ENCODE data around the gene LMAN2.

Gene LMAN2

DNA sequence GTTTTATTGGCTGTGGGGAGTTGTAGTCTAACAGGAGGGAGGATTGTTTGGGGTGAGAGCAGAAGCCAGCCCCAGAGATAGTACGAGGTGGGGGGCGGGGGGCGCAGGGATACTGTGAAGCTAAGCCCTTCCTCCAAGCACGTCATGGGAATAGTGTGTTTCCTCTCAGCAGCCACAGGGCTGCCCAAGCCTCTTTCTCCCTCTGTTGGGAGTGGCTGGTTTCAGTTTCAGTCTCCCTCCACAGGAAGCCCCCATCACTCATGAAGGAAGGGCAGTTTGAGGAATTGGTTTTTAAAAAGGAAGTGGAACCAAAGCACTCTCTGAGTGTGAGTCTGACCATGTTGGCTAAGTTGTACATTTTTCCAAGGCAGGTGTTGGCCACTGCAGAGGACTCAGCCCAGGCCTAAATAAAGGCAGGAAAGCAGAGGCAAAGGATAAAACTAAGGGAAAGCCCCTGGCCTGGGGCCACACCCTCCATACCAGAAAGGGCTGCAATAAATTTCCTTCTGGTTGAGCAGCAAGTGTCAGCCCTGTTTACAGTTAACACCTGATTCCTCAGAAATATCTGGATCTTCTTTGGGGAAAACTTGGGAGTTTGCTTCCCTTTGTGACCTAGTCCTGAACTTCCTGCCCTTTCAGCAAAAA is 51.1 kb downstream of the LMAN2 start:
- peak overlapping the region; percentile 87 to 92 for H3K27ac ChIP-seq (ENCODE audit: low read depth in 2 of 2, low read length in 2 of 2)
- H3K27me3 ChIP-seq (ENCODE audit: control insufficient read depth in 2 of 2, insufficient read depth in 2 of 2, low read length in 2 of 2): no peaks in the 10 kb centered on the region
- H3K4me1 ChIP-seq (ENCODE audit: control insufficient read depth in 2 of 2, insufficient read depth in 2 of 2, low read length in 2 of 2): peaks cover 58 to 65% of the 10 kb centered on the region in 2 donors
- H3K9ac ChIP-seq (ENCODE audit: low read depth in 1 of 2, low read length in 2 of 2): peak overlapping the region in 1 of 2 donors; percentile 97
- peak overlapping the region; percentile 3 to 49 for H3K4me3 ChIP-seq (ENCODE audit: low read length in 2 of 2)
- H3K9me3 ChIP-seq (ENCODE audit: control insufficient read depth in 2 of 2, low read length in 2 of 2): no peaks in the 10 kb centered on the region
- H3K36me3 ChIP-seq (ENCODE audit: control insufficient read depth in 2 of 2, insufficient read depth in 2 of 2, low read length in 2 of 2): peaks cover 12 to 16% of the 10 kb centered on the region in 2 donors

- Histone ChIP-seq H3K27ac (ENCODE audit: low read depth in 2 of 2, low read length in 2 of 2) (peak overlapping the region; percentile 49 to 92), H3K9me3 (ENCODE audit: control insufficient read depth in 2 of 2, low read length in 2 of 2) (no peaks in the 10 kb centered on the region), H3K36me3 (ENCODE audit: control insufficient read depth in 2 of 2, insufficient read depth in 2 of 2, low read length in 2 of 2) (peaks cover 17 to 22% of the 10 kb centered on the region in 2 donors), H3K9ac (ENCODE audit: low read depth in 1 of 2, low read length in 2 of 2) (peak overlapping the region in 1 of 2 donors; percentile 1), H3K4me3 (ENCODE audit: low read length in 2 of 2) (no peak overlapping the region), H3K4me1 (ENCODE audit: control insufficient read depth in 2 of 2, insufficient read depth in 2 of 2, low read length in 2 of 2) (peaks cover 53 to 58% of the 10 kb centered on the region in 2 donors), H3K27me3 (ENCODE audit: control insufficient read depth in 2 of 2, insufficient read depth in 2 of 2, low read length in 2 of 2) (no peaks in the 10 kb centered on the region)
Observed at GRCh38 chr5:177299697-177300096, 51.8 kb downstream of the LMAN2 start.

DNA sequence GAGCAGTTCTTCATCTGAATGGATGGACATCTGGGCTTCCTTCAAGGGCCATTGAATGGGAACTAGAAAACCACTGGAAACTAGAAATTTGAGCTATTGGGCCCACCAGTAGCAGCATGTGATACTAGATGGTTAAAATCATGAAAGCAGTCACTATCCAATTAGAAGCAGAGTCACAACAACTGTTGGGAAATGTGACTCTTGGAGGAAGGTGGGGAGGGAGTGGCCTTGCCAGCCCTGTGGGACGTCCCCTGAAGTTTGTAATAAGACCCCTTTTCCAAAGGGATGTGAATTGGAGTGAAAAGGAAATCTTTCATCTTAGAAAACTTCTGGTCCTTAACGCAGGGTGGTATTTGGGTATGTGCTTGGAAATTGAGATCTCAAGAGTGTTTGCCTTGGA is 53.5 kb downstream of the LMAN2 start:
- peaks cover 49 to 51% of the 10 kb centered on the region in 2 donors for H3K4me1 ChIP-seq (ENCODE audit: control insufficient read depth in 2 of 2, insufficient read depth in 2 of 2, low read length in 2 of 2)
- peaks cover 32 to 37% of the 10 kb centered on the region in 2 donors for H3K36me3 ChIP-seq (ENCODE audit: control insufficient read depth in 2 of 2, insufficient read depth in 2 of 2, low read length in 2 of 2)
- H3K4me3 ChIP-seq (ENCODE audit: low read length in 2 of 2): no peak overlapping the region
- no peaks in the 10 kb centered on the region for H3K9me3 ChIP-seq (ENCODE audit: control insufficient read depth in 2 of 2, low read length in 2 of 2)
- no peaks in the 10 kb centered on the region for H3K27me3 ChIP-seq (ENCODE audit: control insufficient read depth in 2 of 2, insufficient read depth in 2 of 2, low read length in 2 of 2)
- H3K9ac ChIP-seq (ENCODE audit: low read depth in 1 of 2, low read length in 2 of 2): no peak overlapping the region
- H3K27ac ChIP-seq (ENCODE audit: low read depth in 2 of 2, low read length in 2 of 2): no peak overlapping the region

GRCh38 chr5:177296581-177296980 is 54.9 kb downstream of the LMAN2 start:
- no peak overlapping the region for H3K9ac ChIP-seq (ENCODE audit: low read depth in 1 of 2, low read length in 2 of 2)
- H3K4me3 ChIP-seq (ENCODE audit: low read length in 2 of 2): no peak overlapping the region
- no peaks in the 10 kb centered on the region for H3K27me3 ChIP-seq (ENCODE audit: control insufficient read depth in 2 of 2, insufficient read depth in 2 of 2, low read length in 2 of 2)
- H3K27ac ChIP-seq (ENCODE audit: low read depth in 2 of 2, low read length in 2 of 2): peak overlapping the region in 1 of 2 donors; percentile 5
- H3K36me3 ChIP-seq (ENCODE audit: control insufficient read depth in 2 of 2, insufficient read depth in 2 of 2, low read length in 2 of 2): peaks cover 45 to 51% of the 10 kb centered on the region in 2 donors
- peaks cover 36 to 40% of the 10 kb centered on the region in 2 donors for H3K4me1 ChIP-seq (ENCODE audit: control insufficient read depth in 2 of 2, insufficient read depth in 2 of 2, low read length in 2 of 2)
- no peaks in the 10 kb centered on the region for H3K9me3 ChIP-seq (ENCODE audit: control insufficient read depth in 2 of 2, low read length in 2 of 2)

- H3K4me1 ChIP-seq (ENCODE audit: control insufficient read depth in 2 of 2, insufficient read depth in 2 of 2, low read length in 2 of 2): peaks cover 29 to 34% of the 10 kb centered on the region in 2 donors
- peaks cover 47 to 55% of the 10 kb centered on the region in 2 donors for H3K36me3 ChIP-seq (ENCODE audit: control insufficient read depth in 2 of 2, insufficient read depth in 2 of 2, low read length in 2 of 2)
- peak overlapping the region in 1 of 2 donors; percentile 4 for H3K9ac ChIP-seq (ENCODE audit: low read depth in 1 of 2, low read length in 2 of 2)
Observed at GRCh38 chr5:177295924-177296323, 55.5 kb downstream of the LMAN2 start.

GRCh38 chr5:177294632-177295031 is 56.8 kb downstream of the LMAN2 start:
- no peaks in the 10 kb centered on the region for H3K9me3 ChIP-seq (ENCODE audit: control insufficient read depth in 2 of 2, low read length in 2 of 2)
- H3K27me3 ChIP-seq (ENCODE audit: control insufficient read depth in 2 of 2, insufficient read depth in 2 of 2, low read length in 2 of 2): no peaks in the 10 kb centered on the region
- H3K9ac ChIP-seq (ENCODE audit: low read depth in 1 of 2, low read length in 2 of 2): no peak overlapping the region
- peaks cover 48 to 61% of the 10 kb centered on the region in 2 donors for H3K36me3 ChIP-seq (ENCODE audit: control insufficient read depth in 2 of 2, insufficient read depth in 2 of 2, low read length in 2 of 2)
- H3K4me1 ChIP-seq (ENCODE audit: control insufficient read depth in 2 of 2, insufficient read depth in 2 of 2, low read length in 2 of 2): peaks cover 18 to 22% of the 10 kb centered on the region in 2 donors
- H3K27ac ChIP-seq (ENCODE audit: low read depth in 2 of 2, low read length in 2 of 2): no peak overlapping the region
- no peak overlapping the region for H3K4me3 ChIP-seq (ENCODE audit: low read length in 2 of 2)

More at GRCh38 chr5:177295924-177296323, 55.5 kb downstream of the LMAN2 start:
- Histone ChIP-seq H3K27me3 (ENCODE audit: control insufficient read depth in 2 of 2, insufficient read depth in 2 of 2, low read length in 2 of 2) (no peaks in the 10 kb centered on the region), H3K27ac (ENCODE audit: low read depth in 2 of 2, low read length in 2 of 2) (no peak overlapping the region), H3K4me3 (ENCODE audit: low read length in 2 of 2) (no peak overlapping the region), H3K9me3 (ENCODE audit: control insufficient read depth in 2 of 2, low read length in 2 of 2) (no peaks in the 10 kb centered on the region)

DNA sequence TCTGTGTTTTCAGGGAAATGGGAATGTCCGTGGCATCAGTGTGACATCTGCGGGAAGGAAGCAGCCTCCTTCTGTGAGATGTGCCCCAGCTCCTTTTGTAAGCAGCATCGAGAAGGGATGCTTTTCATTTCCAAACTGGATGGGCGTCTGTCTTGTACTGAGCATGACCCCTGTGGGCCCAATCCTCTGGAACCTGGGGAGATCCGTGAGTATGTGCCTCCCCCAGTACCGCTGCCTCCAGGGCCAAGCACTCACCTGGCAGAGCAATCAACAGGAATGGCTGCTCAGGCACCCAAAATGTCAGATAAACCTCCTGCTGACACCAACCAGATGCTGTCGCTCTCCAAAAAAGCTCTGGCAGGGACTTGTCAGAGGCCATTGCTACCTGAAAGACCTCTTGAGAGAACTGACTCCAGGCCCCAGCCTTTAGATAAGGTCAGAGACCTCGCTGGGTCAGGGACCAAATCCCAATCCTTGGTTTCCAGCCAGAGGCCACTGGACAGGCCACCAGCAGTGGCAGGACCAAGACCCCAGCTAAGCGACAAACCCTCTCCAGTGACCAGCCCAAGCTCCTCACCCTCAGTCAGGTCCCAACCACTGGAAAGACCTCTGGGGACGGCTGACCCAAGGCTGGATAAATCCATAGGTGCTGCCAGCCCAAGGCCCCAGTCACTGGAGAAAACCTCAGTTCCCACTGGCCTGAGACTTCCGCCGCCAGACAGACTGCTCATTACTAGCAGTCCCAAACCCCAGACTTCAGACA is 57.5 kb downstream of the LMAN2 start:
- Histone ChIP-seq H3K36me3 (ENCODE audit: control insufficient read depth in 2 of 2, insufficient read depth in 2 of 2, low read length in 2 of 2) (peaks cover 53 to 67% of the 10 kb centered on the region in 2 donors), H3K4me1 (ENCODE audit: control insufficient read depth in 2 of 2, insufficient read depth in 2 of 2, low read length in 2 of 2) (peaks cover 14 to 16% of the 10 kb centered on the region in 2 donors), H3K9ac (ENCODE audit: low read depth in 1 of 2, low read length in 2 of 2) (no peak overlapping the region), H3K27ac (ENCODE audit: low read depth in 2 of 2, low read length in 2 of 2) (no peak overlapping the region), H3K4me3 (ENCODE audit: low read length in 2 of 2) (no peak overlapping the region), H3K9me3 (ENCODE audit: control insufficient read depth in 2 of 2, low read length in 2 of 2) (no peaks in the 10 kb centered on the region), H3K27me3 (ENCODE audit: control insufficient read depth in 2 of 2, insufficient read depth in 2 of 2, low read length in 2 of 2) (no peaks in the 10 kb centered on the region)

DNA sequence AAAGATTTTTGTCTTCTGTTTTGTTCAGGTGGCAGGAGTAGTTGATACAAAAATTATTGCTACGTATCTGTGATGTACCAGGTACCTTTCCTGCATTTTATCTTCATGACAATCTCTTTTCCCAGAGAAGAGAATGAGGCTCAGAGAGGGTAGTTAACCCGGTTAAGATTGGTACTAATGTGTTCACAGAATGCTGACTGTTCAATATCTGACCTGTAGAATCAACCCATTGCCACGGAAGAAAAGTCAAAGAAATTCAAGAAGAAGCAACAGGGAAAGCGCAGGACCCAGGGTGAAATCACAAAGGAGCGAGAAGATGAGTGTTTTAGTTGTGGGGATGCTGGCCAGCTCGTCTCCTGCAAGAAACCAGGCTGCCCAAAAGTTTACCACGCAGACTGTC is 59.7 kb downstream of the LMAN2 start:
- Histone ChIP-seq H3K4me1 (ENCODE audit: control insufficient read depth in 2 of 2, insufficient read depth in 2 of 2, low read length in 2 of 2) (peaks cover 6 to 11% of the 10 kb centered on the region in 2 donors), H3K9ac (ENCODE audit: low read depth in 1 of 2, low read length in 2 of 2) (no peak overlapping the region), H3K9me3 (ENCODE audit: control insufficient read depth in 2 of 2, low read length in 2 of 2) (no peaks in the 10 kb centered on the region), H3K27ac (ENCODE audit: low read depth in 2 of 2, low read length in 2 of 2) (no peak overlapping the region), H3K27me3 (ENCODE audit: control insufficient read depth in 2 of 2, insufficient read depth in 2 of 2, low read length in 2 of 2) (no peaks in the 10 kb centered on the region), H3K4me3 (ENCODE audit: low read length in 2 of 2) (no peak overlapping the region), H3K36me3 (ENCODE audit: control insufficient read depth in 2 of 2, insufficient read depth in 2 of 2, low read length in 2 of 2) (peaks cover 60 to 77% of the 10 kb centered on the region in 2 donors)

GRCh38 chr5:177290816-177291596 is 60.5 kb downstream of the LMAN2 start:
- Histone ChIP-seq H3K36me3 (ENCODE audit: control insufficient read depth in 2 of 2, insufficient read depth in 2 of 2, low read length in 2 of 2) (peaks cover 65 to 75% of the 10 kb centered on the region in 2 donors), H3K27ac (ENCODE audit: low read depth in 2 of 2, low read length in 2 of 2) (no peak overlapping the region), H3K4me3 (ENCODE audit: low read length in 2 of 2) (no peak overlapping the region), H3K9me3 (ENCODE audit: control insufficient read depth in 2 of 2, low read length in 2 of 2) (no peaks in the 10 kb centered on the region), H3K9ac (ENCODE audit: low read depth in 1 of 2, low read length in 2 of 2) (no peak overlapping the region), H3K4me1 (ENCODE audit: control insufficient read depth in 2 of 2, insufficient read depth in 2 of 2, low read length in 2 of 2) (peaks cover 0 to 4% of the 10 kb centered on the region in 2 donors), H3K27me3 (ENCODE audit: control insufficient read depth in 2 of 2, insufficient read depth in 2 of 2, low read length in 2 of 2) (no peaks in the 10 kb centered on the region)
